WERI-Rb-1 (cell line): ENCODE results near the gene WASL.

Experiments
- DNase-seq: peaks from one replicate; pipeline ENCODE4 v3.0.0-alpha.2; 2020
- H3K27ac ChIP-seq: fragments of 250-450 bp; sonication (Bioruptor Pico); 2 replicates; pipeline ENCODE4 v1.5.1; 2020; ENCODE audit warnings: mild to moderate bottlenecking, moderate library complexity
- H3K27me3 ChIP-seq: fragments of 250-450 bp; sonication (Bioruptor Pico); 2 replicates; pipeline ENCODE4 v1.5.1; 2021; ENCODE audit warnings: mild to moderate bottlenecking, low read depth, moderate library complexity; ENCODE audit not compliant: insufficient read depth, severe bottlenecking
- H3K36me3 ChIP-seq: fragments of 250-450 bp; sonication (Bioruptor Pico); 2 replicates; pipeline ENCODE4 v1.5.1; 2020; ENCODE audit warnings: mild to moderate bottlenecking, moderate library complexity
- H3K4me3 ChIP-seq: 2 replicates; pipeline ENCODE4 v1.5.1; 2011; ENCODE audit warnings: low read depth, mild to moderate bottlenecking, control low read depth, low read length
- H3K9me3 ChIP-seq: fragments of 250-450 bp; sonication (Bioruptor Pico); 2 replicates; pipeline ENCODE4 v1.5.1; 2021; ENCODE audit warnings: mild to moderate bottlenecking, moderate library complexity; ENCODE audit not compliant: severe bottlenecking
- TF ChIP-seq, protein P1 (sequence below): IDR thresholded peaks from 2 replicates; pipeline ENCODE4 v1.5.1; 2011; ENCODE audit warnings: low read depth, mild to moderate bottlenecking, control low read depth, inconsistent platforms, low read length

Gene WASL

GRCh38 chr7:123662293-123662692, 86.5 kb downstream of the WASL start:
- no peak overlapping the region for H3K4me3 ChIP-seq
- TF ChIP-seq, protein P1, sequence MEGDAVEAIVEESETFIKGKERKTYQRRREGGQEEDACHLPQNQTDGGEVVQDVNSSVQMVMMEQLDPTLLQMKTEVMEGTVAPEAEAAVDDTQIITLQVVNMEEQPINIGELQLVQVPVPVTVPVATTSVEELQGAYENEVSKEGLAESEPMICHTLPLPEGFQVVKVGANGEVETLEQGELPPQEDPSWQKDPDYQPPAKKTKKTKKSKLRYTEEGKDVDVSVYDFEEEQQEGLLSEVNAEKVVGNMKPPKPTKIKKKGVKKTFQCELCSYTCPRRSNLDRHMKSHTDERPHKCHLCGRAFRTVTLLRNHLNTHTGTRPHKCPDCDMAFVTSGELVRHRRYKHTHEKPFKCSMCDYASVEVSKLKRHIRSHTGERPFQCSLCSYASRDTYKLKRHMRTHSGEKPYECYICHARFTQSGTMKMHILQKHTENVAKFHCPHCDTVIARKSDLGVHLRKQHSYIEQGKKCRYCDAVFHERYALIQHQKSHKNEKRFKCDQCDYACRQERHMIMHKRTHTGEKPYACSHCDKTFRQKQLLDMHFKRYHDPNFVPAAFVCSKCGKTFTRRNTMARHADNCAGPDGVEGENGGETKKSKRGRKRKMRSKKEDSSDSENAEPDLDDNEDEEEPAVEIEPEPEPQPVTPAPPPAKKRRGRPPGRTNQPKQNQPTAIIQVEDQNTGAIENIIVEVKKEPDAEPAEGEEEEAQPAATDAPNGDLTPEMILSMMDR = no peak
- no peaks in the 10 kb centered on the region for H3K36me3 ChIP-seq
- H3K27me3 ChIP-seq = no peaks in the 10 kb centered on the region
- no peak overlapping the region for H3K27ac ChIP-seq
- no peak for DNase-seq
- H3K9me3 ChIP-seq = no peaks in the 10 kb centered on the region

DNA sequence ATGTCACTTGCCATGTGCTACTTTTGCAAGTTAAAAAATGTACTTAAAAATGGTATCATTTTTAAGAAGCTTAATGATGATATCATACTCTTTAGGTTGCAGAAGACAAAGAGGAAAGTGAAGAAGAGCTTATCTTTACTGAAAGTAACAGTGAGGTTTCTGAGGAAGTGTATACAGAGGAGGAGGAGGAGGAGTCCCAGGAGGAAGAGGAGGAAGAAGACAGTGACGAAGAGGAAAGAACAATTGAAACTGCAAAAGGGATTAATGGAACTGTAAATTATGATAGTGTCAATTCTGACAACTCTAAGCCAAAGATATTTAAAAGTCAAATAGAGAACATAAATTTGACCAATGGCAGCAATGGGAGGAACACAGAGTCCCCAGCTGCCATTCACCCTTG, 87.0 kb downstream of the WASL start:
- H3K4me3 ChIP-seq = no peak overlapping the region
- no peak overlapping the region for H3K27ac ChIP-seq
- H3K27me3 ChIP-seq = no peaks in the 10 kb centered on the region
- H3K36me3 ChIP-seq = no peaks in the 10 kb centered on the region
- no peak for DNase-seq
- TF ChIP-seq, protein P1 = no peak
- H3K9me3 ChIP-seq = no peaks in the 10 kb centered on the region

GRCh38 chr7:123660514-123661354, 88.1 kb downstream of the WASL start:
- no peaks in the 10 kb centered on the region for H3K9me3 ChIP-seq
- peak overlapping the region; percentile 66 for H3K27ac ChIP-seq
- DNase-seq = peak; percentile 52
- TF ChIP-seq, protein P1 = no peak
- H3K27me3 ChIP-seq = no peaks in the 10 kb centered on the region
- no peaks in the 10 kb centered on the region for H3K36me3 ChIP-seq
- no peak overlapping the region for H3K4me3 ChIP-seq

DNA sequence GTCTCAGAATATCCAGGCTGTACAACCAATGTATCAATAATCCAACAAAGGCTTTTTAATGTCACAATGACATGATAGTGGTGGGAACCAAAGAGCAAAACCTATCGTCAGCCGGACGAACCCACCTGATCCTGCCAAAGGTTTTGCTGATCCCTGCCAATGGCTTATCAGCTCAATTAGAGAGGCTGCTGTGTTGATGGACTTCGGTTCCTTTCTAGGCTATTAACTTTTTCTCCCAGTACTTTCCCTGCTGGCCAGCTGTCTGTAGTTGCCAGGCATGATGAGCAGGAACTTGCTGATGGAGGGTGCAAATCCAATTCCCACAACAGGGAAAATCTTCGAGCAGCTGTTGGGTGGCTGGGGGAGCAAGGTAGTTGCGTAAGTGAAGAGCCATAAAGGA, 90.8 kb downstream of the WASL start:
- Histone ChIP-seq H3K27me3 (no peaks in the 10 kb centered on the region), H3K27ac (no peak overlapping the region), H3K4me3 (no peak overlapping the region), H3K36me3 (no peaks in the 10 kb centered on the region), H3K9me3 (no peaks in the 10 kb centered on the region)
- DNase-seq = peak; percentile 67
- TF ChIP-seq, protein P1 = no peak

DNA sequence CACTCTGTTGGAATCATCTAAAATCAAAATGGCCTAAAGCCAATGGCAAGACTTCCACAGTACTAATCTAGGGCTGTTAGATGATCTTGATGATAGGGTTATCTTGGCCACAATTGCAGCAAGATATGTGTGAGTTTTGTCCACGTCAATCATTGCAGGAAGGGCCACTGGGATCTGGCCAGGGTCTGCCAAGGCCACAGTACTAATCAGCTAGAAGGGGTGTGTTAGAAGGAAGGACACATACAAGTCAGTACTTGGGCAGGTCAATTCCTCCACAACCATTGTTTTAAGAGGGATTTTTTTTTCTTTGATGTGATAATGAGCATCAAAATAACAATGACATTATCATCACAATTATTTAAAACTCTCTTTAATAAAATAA, 91.5 kb downstream of the WASL start:
- Histone ChIP-seq H3K27me3 (no peaks in the 10 kb centered on the region), H3K9me3 (no peaks in the 10 kb centered on the region), H3K36me3 (no peaks in the 10 kb centered on the region), H3K4me3 (no peak overlapping the region), H3K27ac (no peak overlapping the region)
- no peak for DNase-seq
- TF ChIP-seq, protein P1 = no peak
